HEK293 (cell line): ENCODE data around the gene FAM200C.

Source experiments
- CTCF ChIP-seq: fragments of 450-650 bp; formaldehyde crosslinking; IDR thresholded peaks from 2 replicates; pipeline ENCODE4 v1.5.1; 2016; ENCODE audit warnings: missing biosample characterization, missing genetic modification characterization
- KLF9 ChIP-seq: fragments of 450-650 bp; formaldehyde crosslinking; IDR thresholded peaks from 2 replicates; pipeline ENCODE4 v1.5.1; 2016; ENCODE audit warnings: missing biosample characterization, missing genetic modification characterization, low read depth
- MEIS1 ChIP-seq: sonication (generic); formaldehyde crosslinking; IDR thresholded peaks from 2 replicates; pipeline ENCODE4 v1.8.1; 2022; ENCODE audit warnings: missing genetic modification reagents, mild to moderate bottlenecking, borderline replicate concordance
- ZBTB7A ChIP-seq: fragments of 450-650 bp; formaldehyde crosslinking; IDR thresholded peaks from 2 replicates; pipeline ENCODE4 v1.5.1; 2016; ENCODE audit warnings: low read depth, missing biosample characterization, missing genetic modification characterization
- ZNF133 ChIP-seq: fragments of 450-650 bp; formaldehyde crosslinking; IDR thresholded peaks from 2 replicates; pipeline ENCODE4 v1.5.1; 2016; ENCODE audit warnings: missing biosample characterization, missing genetic modification characterization
- ZNF529 ChIP-seq: fragments of 450-650 bp; formaldehyde crosslinking; IDR thresholded peaks from 2 replicates; pipeline ENCODE4 v1.5.1; 2017; ENCODE audit warnings: missing genetic modification characterization, missing biosample characterization; ENCODE audit not compliant: insufficient replicate concordance
- ZNF544 ChIP-seq: fragments of 450-650 bp; formaldehyde crosslinking; IDR thresholded peaks from 2 replicates; pipeline ENCODE4 v1.5.0; 2017; ENCODE audit warnings: missing biosample characterization, missing genetic modification characterization
- ZNF747 ChIP-seq: fragments of 450-650 bp; formaldehyde crosslinking; IDR thresholded peaks from 2 replicates; pipeline ENCODE4 v1.5.1; 2016; ENCODE audit warnings: missing biosample characterization, missing genetic modification characterization
- TF ChIP-seq, protein P1 (sequence below): fragments of 450-650 bp; formaldehyde crosslinking; optimal IDR thresholded peaks from 2 replicates; pipeline ENCODE3; 2016; ENCODE audit warnings: missing biosample characterization, mild to moderate bottlenecking, missing genetic modification characterization

DNA sequence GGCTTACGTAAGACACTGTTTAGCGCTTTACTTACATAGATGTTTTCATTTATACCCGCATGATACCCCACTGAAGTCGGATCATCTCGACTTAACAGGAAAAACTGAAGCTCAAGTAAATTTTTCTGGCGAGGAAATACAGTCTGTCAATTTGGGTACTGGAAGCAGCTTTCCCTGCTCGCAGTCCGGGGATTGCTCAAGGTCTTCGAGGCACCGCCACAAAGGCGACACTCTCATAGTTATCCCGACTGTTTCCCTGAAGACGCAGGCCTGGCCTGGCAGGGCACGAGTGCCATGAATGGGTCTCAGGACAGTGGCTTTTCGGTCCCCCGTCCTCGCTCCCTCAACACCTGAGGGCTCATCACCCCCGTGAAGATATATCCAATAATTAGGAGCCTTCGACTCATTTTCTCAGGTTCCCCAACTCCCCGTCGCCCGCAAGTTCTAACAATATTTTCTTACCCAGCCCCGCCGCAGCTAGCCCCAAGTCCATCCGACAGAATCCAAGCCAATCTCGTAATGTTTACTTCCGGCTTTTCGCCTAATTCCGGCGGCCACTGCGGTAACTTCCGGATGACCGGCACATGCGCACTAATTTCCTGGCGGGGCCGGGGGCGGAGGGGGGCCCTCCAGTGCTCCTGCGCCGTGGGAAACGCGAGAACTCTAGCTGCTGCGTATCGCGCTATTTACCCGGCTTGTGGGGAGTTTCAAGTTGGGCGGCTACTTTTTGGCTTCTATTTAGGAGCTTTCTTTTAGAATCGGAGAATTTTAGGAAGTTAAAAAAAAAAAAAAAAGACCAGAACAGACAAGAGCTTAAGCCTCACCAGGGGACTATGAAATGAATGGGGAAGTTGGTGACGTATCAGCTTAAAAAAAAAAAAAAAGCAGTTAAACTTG, 19.0 kb upstream of the FAM200C start, which contains the start of gene SLU7:
- TF ChIP-seq ZNF529 (tag by site-specific recombination): no peak
- TF ChIP-seq, protein P1, sequence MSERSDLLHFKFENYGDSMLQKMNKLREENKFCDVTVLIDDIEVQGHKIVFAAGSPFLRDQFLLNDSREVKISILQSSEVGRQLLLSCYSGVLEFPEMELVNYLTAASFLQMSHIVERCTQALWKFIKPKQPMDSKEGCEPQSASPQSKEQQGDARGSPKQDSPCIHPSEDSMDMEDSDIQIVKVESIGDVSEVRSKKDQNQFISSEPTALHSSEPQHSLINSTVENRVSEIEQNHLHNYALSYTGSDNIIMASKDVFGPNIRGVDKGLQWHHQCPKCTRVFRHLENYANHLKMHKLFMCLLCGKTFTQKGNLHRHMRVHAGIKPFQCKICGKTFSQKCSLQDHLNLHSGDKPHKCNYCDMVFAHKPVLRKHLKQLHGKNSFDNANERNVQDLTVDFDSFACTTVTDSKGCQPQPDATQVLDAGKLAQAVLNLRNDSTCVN: no peak
- no peak for TF ChIP-seq ZBTB7A
- TF ChIP-seq KLF9 (tag by site-specific recombination): no peak
- no peak for TF ChIP-seq ZNF747 (tag by site-specific recombination)
- TF ChIP-seq CTCF (tag by site-specific recombination): no peak
- no peak for TF ChIP-seq MEIS1
- TF ChIP-seq ZNF133 (tag by site-specific recombination): no peak
- TF ChIP-seq ZNF544: no peak
